ENCODE results near the gene SLC35E1.
"Not testable (repeated sequence)": the region's sequence is repeated elsewhere in the genome, so short reads cannot be mapped to it uniquely, and the experiment has no call there.

SLC35E1 gene

GRCh38 chr19:16544473-16545231, 27.6 kb downstream of the SLC35E1 start:
- no peak for DNase-seq (ENCODE audit: low read depth)

GRCh38 chr19:16543734-16544133, 28.5 kb downstream of the SLC35E1 start:
- not testable (repeated sequence) for DNase-seq (ENCODE audit: low read depth)

- DNase-seq (ENCODE audit: low read depth): no peak
Measured at GRCh38 chr19:16542910-16543472, 29.2 kb downstream of the SLC35E1 start.

- DNase-seq (ENCODE audit: low read depth): peak; percentile 92
Measured at GRCh38 chr19:16542045-16542909, 29.9 kb downstream of the SLC35E1 start, which contains the start of gene CHERP. Gene CHERP, minus strand, starts transcription at chr19:16542437. Its CDS starts 59 bp downstream, at chr19:16542378.

DNA sequence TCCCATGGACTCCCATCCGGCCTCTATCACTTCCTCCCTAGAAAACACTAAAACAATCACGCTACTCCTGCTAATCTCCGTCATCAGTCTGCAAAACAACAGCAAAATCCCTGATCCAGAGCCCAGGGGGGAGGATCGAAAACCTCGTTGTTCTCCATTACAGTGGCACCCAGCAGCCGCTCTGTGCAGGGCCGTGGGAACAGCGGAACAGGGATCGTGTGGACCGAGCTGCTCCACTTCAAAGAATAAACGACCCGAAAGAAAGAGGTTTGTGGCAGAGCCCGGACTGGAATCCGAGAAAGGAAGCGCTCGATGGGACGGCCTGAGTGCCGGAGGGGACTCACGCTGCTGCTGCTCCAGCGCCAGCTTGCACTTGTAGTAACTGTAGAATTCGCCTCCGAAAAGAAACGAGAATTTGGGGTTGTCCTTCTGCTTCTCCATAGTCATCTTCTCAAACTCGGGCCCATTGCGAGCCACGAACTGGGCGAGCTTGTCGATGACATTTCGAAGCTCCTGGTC, 30.6 kb downstream of the SLC35E1 start:
- DNase-seq (ENCODE audit: low read depth): no peak

- DNase-seq (ENCODE audit: low read depth): no peak
Measured at GRCh38 chr19:16540948-16541347, 31.3 kb downstream of the SLC35E1 start.

GRCh38 chr19:16537111-16537510, 35.1 kb downstream of the SLC35E1 start:
- no peak for DNase-seq (ENCODE audit: low read depth)

GRCh38 chr19:16536130-16536529, 36.1 kb downstream of the SLC35E1 start:
- no peak for DNase-seq (ENCODE audit: low read depth)

- DNase-seq (ENCODE audit: low read depth): no peak
Measured at GRCh38 chr19:16535381-16535780, 36.8 kb downstream of the SLC35E1 start.

- DNase-seq (ENCODE audit: low read depth): no peak
Measured at GRCh38 chr19:16532440-16533234, 39.6 kb downstream of the SLC35E1 start.

GRCh38 chr19:16531380-16531669, 40.9 kb downstream of the SLC35E1 start:
- no peak for DNase-seq (ENCODE audit: low read depth)

DNA sequence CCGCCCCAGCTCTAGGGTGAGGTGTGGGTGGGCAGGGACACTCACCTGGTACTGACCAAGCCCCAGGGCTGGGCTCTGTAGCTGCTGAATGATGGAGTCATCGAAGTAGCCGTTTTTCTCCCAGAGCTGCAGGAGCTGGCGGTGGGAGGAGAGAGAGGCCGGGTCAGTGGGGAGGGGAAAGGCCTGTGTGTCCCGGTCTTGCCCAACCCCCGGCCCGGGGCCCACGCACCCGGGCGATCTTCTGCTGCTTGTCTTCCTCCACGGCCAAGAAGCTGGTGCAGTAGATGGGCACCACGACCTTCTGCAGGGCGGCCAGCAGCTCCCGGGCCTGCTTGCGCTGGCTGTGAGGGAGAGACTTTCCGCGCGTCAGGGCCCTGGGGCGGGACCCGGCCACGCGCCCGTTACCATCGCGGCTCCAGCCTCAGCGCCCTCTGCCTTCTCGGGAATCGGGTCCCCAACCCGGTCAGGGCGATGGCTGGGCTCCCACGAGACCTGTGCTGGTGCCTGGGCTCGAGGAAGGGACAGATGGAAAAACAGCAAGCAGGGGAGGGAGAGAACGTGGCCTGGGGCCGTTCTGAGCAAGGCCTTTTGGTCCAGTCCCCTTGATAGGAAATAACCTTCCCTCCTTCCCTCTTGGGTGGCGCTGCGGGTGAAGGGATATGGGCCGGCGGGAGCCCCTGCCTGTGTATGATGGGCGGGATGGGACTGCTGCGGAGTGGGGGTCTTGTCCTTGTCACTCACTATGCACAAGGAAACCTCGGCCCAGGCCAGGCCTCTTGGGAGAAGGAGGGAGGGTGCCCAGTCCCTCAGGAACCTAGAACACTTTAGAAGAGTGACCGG, 41.5 kb downstream of the SLC35E1 start:
- DNase-seq (ENCODE audit: low read depth): no peak

DNA sequence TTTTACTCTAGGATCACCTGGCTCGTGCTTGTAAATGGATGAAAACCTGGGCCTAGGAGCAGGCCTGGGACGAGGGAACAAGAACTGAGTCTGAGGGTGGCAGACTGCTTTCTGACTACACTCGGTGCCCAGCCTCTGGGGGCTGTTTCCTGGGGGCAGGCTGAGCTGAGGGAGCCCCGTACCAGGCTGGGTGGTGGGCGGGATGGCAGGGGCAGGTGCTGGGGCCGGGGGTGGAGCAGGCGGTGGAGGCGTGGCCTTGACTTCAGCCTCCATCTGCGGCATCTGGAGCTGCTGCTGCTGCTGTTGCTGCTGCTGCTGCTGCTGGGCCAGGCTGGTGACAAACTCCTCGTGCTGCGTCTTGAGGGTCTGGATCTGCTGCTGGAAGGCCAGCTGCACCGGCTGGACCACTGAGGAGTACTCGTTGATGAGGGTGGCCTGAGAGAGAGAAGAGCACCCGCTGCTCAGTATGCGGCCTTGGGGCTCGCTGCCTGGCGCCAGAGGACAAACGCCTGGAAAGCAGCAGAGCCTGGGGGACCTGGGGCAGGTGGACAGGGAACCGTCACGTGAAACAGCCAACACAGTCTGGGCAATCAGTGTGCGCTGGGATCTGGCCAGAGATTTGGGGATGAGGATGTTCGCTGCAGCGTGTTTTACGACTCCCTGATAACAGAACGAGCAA, 42.6 kb downstream of the SLC35E1 start:
- no peak for DNase-seq (ENCODE audit: low read depth)

DNA sequence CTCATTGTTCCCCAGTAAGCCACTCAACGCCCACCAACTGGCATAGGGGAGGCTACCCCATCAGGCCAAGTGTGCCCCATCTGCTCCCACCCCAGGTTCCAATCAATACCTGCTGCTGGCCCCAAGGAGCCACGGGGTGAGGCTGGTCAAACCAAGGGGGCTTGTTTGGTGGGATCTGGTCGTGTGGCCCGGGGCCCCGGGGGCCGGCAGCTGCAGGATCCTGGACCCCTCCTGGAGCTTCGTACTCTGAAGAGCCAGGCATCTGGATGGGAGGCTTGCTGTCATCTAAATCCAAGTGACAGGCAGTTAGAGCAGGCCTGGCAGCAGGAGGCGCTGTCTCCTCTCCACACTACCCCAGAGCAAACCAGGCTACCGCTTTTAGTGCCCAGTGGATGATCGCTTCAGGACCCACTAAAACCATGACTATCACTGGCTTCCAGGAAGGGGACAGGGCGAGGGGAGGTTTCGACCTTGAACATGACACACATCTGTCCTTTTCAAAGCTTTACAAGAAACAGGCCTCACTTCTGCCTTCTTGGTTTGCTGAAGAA, 44.2 kb downstream of the SLC35E1 start:
- DNase-seq (ENCODE audit: low read depth): no peak

GRCh38 chr19:16527334-16527935, 44.8 kb downstream of the SLC35E1 start:
- DNase-seq (ENCODE audit: low read depth): no peak

- DNase-seq (ENCODE audit: low read depth): no peak
Measured at GRCh38 chr19:16525751-16526481, 46.3 kb downstream of the SLC35E1 start.

DNA sequence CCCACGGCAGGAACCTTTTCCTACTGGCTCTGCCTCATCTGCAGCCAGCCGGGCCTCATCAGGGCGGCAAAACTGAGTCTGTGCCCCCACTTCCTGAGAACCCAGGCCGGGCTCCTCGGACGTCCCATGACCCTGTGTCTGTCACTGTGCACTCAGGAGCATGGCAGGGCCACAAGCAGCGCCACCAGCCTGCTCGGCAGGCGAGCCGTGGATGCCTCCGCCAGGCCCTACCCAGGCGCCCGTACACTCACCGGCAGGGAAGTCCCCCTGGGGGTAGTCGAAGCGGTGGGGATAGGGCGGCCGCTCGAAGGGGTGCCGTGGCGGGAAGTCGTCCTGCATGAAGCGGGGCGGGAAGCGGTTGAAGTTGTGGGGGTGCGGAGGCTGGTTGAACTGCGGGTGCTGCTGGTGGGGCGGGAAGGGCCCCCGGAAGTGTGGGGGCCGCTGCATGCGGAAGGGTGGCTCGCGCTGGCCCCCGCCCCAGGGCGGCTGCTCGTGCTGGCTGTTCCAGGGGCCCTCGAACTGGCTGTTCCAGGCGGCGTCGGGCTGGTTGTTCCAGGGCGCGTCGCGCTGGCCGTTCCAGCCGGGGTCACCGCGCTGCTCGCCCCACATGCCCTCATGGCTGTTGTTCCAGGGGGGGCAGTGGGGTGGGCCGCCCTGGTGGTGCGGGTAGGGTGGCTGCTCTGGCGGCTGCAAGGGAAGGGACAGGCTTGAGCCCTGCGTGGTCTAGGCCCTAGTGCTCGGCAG, 47.1 kb downstream of the SLC35E1 start:
- no peak for DNase-seq (ENCODE audit: low read depth)
